Ascending aorta (tissue), 2 donors: ENCODE results near the gene EVI5L. TPM values are rescaled to one million over a fixed set of nuclear protein-coding genes. Genes with fewer than 3 reads are reported as not detected.

Experiments used
- DNase-seq, 2 donors: peaks; one replicate each; pipeline ENCODE4 v3.0.0-alpha.2; 2019; ENCODE audit warnings: low spot score in 2 of 2
- H3K27ac ChIP-seq, 2 donors: fragments of 200-600 bp; sonication (generic); one replicate each; pipeline ENCODE4 v1.5.1; 2016 to 2017; ENCODE audit warnings: mild to moderate bottlenecking in 1 of 2
- H3K27me3 ChIP-seq: fragments of 200-600 bp; sonication (generic); one replicate; pipeline ENCODE4 v1.5.1; 2017
- H3K36me3 ChIP-seq, 2 donors: fragments of 200-600 bp; sonication (generic); one replicate each; pipeline ENCODE4 v1.5.1; 2016
- H3K4me1 ChIP-seq, 2 donors: fragments of 200-600 bp; sonication (generic); one replicate each; pipeline ENCODE4 v1.5.1; 2016 to 2017; ENCODE audit warnings: mild to moderate bottlenecking in 1 of 2
- H3K4me3 ChIP-seq, 2 donors: fragments of 200-600 bp; sonication (generic); one replicate each; pipeline ENCODE4 v1.5.1; 2016 to 2017; ENCODE audit warnings: mild to moderate bottlenecking in 1 of 2
- H3K9me3 ChIP-seq, 2 donors: fragments of 200-600 bp; sonication (generic); one replicate each; pipeline ENCODE4 v1.5.1; 2016
- CTCF ChIP-seq, 3 experiments: fragments of 200-600 bp in 2 of 3; fragments of 450-650 bp in 1 of 3; sonication (generic) in 2 of 3; IDR thresholded peaks; one replicate each; pipeline ENCODE4 v1.5.1; 2016 to 2019; ENCODE audit warnings: antibody characterized with exemption in 3 of 3, mild to moderate bottlenecking in 1 of 3, moderate library complexity in 1 of 3
- intact Hi-C: fragments of 100-400 bp; cut with DNase I; formaldehyde crosslinking; loops from one replicate; pipeline ENCODE4 v1.15.1; 2023
- total RNA-seq: library from RNA; depleted of rRNA; stranded (reverse); fragments of >200 nt; gene quantifications from one replicate; pipeline ENCODE4 v1.1.0, GENCODE V29; 2016

Gene EVI5L
- total RNA-seq, 1 donor from 2014 or later: 27.7 TPM

GRCh38 chr19:7873304-7874075 is 43.5 kb downstream of the EVI5L start:
- Histone ChIP-seq H3K4me3 (peak overlapping the region; percentile 18 to 30), H3K4me1 (peaks cover 13 to 17% of the 10 kb centered on the region in 2 donors)
- intact Hi-C loops: no loop called here

GRCh38 chr19:7874076-7874896 is 44.3 kb downstream of the EVI5L start, which contains the start of gene PRR36:
Gene PRR36 (minus strand): TSS chr19:7874390. CDS start chr19:7873689, 701 bp downstream.
- Histone ChIP-seq H3K36me3 (no peaks in the 10 kb centered on the region), H3K9me3 (no peaks in the 10 kb centered on the region), H3K27me3 (peaks cover 16% of the 10 kb centered on the region), H3K4me3 (peak within 1 kb of the TSS; percentile 18 to 30), H3K27ac (no peak within 1 kb of the TSS), H3K4me1 (peaks cover 5 to 11% of the 10 kb centered on the region in 2 donors)
- DNase-seq: no peak
- TF ChIP-seq CTCF (IDR thresholded peaks at IDR 0.05): no peak
- intact Hi-C loops: no loop called here

More at GRCh38 chr19:7873304-7874075, 43.5 kb downstream of the EVI5L start:
- DNase-seq: no peak
- Histone ChIP-seq H3K36me3 (no peaks in the 10 kb centered on the region), H3K9me3 (no peaks in the 10 kb centered on the region), H3K27me3 (peaks cover 18% of the 10 kb centered on the region), H3K27ac (no peak overlapping the region)
- no peak for TF ChIP-seq CTCF (IDR thresholded peaks at IDR 0.05)

GRCh38 chr19:7874897-7875273 is 44.9 kb downstream of the EVI5L start:
- Histone ChIP-seq H3K4me1 (peaks cover 0 to 5% of the 10 kb centered on the region in 2 donors), H3K36me3 (no peaks in the 10 kb centered on the region), H3K9me3 (no peaks in the 10 kb centered on the region), H3K27me3 (peaks cover 16% of the 10 kb centered on the region), H3K4me3 (no peak overlapping the region), H3K27ac (no peak overlapping the region)
- DNase-seq: no peak
- TF ChIP-seq CTCF (IDR thresholded peaks at IDR 0.05): no peak
- intact Hi-C loops: no loop called here

GRCh38 chr19:7877249-7877836 is 47.3 kb downstream of the EVI5L start:
- H3K27me3 ChIP-seq: peaks cover 16% of the 10 kb centered on the region
- no peak overlapping the region for H3K27ac ChIP-seq
- no peaks in the 10 kb centered on the region for H3K36me3 ChIP-seq
- H3K4me3 ChIP-seq: no peak overlapping the region
- H3K4me1 ChIP-seq: peaks cover 0 to 5% of the 10 kb centered on the region in 2 donors
- intact Hi-C loops: no loop called here
- no peaks in the 10 kb centered on the region for H3K9me3 ChIP-seq
- TF ChIP-seq CTCF (IDR thresholded peaks at IDR 0.05): no peak
- DNase-seq: no peak

- intact Hi-C loops: no loop called here
- DNase-seq: no peak
- H3K4me3 ChIP-seq: no peak overlapping the region
- H3K36me3 ChIP-seq: no peaks in the 10 kb centered on the region
- TF ChIP-seq CTCF (IDR thresholded peaks at IDR 0.05): no peak
- no peaks in the 10 kb centered on the region for H3K4me1 ChIP-seq
- H3K27ac ChIP-seq: no peak overlapping the region
- peaks cover 5% of the 10 kb centered on the region for H3K27me3 ChIP-seq
- no peaks in the 10 kb centered on the region for H3K9me3 ChIP-seq
Observed at GRCh38 chr19:7879111-7879807, 49.2 kb downstream of the EVI5L start.
